Hypothalamus (tissue), 51 donors: Measurements from ENCODE around the gene LNX2.
A peak's percentile ranks its signal among the peaks of the same experiment; 100 is the strongest.
"Not testable (repeated sequence)": the region's sequence is repeated elsewhere in the genome, so short reads cannot be mapped to it uniquely, and the experiment has no call there.

Source experiments
- DNase-seq, 51 donors: peaks; one replicate each; lab custom pipeline; 2025; lab: John Stamatoyannopoulos, UW

LNX2 gene

DNA sequence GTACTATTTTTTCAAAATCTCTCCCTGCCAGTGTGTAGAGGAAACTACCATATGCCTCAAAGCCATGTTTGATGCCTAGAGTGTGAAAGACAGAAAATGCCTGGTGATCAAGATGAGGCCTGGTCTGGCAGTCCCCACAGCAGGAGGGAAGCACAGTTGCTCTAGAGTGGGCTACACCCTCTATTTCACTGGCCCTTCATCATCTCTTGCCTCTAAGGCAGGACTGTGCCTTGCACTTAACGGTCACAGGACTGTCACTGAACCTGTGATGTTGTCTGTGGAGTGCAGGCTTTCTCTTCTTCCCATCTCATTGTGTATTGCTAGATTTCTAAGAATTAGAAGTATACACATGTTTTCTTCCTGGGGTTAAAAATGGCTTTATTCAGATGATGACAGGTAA, 17.7 kb upstream of the LNX2 start:
- no peak for DNase-seq

DNA sequence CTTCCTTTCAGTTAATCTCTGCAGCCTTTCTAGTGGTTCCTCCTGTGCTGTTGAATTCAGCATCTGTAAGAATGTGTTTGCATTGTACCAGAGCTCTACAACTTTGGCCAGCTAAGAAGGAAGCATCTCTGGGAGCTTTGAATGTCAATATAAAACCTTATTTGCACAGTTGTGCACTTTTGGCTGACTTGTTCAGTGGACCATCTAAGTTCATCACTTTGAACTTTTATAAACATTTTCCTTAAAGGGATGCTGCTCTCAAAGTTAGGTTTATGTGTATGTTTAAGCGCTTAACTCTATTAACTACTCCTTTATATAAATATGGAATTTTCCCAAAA, 16.9 kb upstream of the LNX2 start:
- DNase-seq: no peak

- DNase-seq: no peak
These were observed 16.4 kb upstream of the LNX2 start for GRCh38 chr13:27636589-27637288.

DNA sequence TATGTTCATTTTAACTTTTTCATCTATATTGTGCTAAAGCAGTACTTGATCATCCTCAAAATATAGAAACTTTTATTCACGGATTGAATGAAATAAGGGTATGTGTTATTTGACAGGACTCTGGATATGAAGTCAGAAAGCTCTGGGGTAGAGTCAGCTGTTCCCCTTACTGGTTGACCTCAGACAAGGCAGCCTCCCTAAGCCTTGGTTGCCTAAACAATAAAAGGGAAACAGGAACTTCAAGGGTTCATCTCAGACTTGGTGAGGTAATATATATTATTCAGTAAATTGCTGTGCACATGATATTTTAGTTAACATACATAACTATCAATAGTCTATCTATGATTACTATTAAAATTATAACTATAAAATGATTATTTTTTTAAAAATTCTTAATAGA, 14.9 kb upstream of the LNX2 start:
- no peak for DNase-seq

GRCh38 chr13:27634791-27635190, 14.5 kb upstream of the LNX2 start:
- no peak for DNase-seq

GRCh38 chr13:27634231-27634630, 13.9 kb upstream of the LNX2 start:
- DNase-seq: no peak

GRCh38 chr13:27632648-27633047, 12.3 kb upstream of the LNX2 start:
- no peak for DNase-seq

- no peak for DNase-seq
These were observed 11.9 kb upstream of the LNX2 start for GRCh38 chr13:27632214-27632613.

GRCh38 chr13:27631665-27632064, 11.3 kb upstream of the LNX2 start:
- DNase-seq: no peak

GRCh38 chr13:27631156-27631555, 10.8 kb upstream of the LNX2 start:
- no peak for DNase-seq

- not testable (repeated sequence) for DNase-seq
These were observed 8.4 kb upstream of the LNX2 start for GRCh38 chr13:27628766-27629165.

DNA sequence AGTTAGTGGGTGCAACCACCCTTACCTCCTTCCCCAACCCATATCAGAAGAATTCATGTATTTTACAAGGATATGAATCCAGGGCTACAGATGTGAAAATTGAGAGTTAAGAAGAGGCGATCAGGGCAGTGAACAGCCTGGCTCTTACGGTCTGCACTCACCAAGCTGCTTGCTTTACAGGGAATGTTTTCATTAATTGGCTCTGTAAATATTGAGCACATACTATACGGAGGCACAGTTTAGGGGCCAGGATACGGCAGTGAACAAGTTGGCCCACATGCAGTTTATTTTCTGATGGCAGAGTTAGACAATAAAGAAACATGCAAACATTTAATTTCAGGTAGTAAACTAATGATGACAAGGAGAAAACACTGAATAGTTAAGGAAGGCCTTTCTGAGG, 7.8 kb upstream of the LNX2 start:
- DNase-seq: no peak

DNA sequence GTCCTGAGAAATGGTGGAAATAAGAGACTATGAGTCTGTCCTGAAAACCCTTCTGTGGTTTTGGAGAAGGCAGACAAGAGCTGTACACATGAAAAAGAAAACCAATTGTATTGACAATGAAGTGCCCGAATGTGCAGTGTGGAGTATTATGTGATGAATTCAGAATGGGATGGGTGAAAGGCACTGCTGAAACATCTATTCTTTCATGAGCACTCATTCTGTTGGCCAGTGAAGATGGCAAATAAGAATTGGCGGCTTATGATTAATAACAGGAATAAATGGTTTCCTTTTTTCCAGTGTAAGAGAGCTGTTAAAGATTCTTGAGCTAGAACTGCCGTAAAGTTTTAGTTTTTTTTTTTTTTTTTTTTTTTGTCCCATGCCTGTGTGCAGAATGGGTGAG, 7.1 kb upstream of the LNX2 start:
- no peak for DNase-seq

DNA sequence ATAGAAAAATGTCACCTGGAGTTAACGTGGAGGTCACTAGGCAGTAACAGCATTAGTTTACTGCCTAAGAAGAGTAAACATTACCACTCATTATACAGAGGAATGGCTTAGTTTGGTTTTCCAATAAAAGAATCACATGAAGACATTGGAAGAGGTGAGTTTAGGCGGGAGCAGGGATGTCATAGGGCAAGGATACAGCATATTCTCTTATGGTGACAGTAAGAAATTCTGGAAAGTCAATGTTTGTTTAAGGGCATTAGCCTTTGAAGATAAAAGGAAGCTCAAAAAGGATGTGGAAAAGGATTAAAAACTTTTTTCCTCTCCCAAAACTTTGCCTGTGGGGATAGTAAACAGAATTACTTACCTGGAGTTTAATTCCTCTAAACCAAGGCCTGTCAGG, 5.5 kb upstream of the LNX2 start:
- no peak for DNase-seq

GRCh38 chr13:27624071-27624470, 3.7 kb upstream of the LNX2 start:
- no peak for DNase-seq

GRCh38 chr13:27622881-27623280, 2.6 kb upstream of the LNX2 start:
- DNase-seq: peak in 2 of 51 donors; percentile 3 to 9

DNA sequence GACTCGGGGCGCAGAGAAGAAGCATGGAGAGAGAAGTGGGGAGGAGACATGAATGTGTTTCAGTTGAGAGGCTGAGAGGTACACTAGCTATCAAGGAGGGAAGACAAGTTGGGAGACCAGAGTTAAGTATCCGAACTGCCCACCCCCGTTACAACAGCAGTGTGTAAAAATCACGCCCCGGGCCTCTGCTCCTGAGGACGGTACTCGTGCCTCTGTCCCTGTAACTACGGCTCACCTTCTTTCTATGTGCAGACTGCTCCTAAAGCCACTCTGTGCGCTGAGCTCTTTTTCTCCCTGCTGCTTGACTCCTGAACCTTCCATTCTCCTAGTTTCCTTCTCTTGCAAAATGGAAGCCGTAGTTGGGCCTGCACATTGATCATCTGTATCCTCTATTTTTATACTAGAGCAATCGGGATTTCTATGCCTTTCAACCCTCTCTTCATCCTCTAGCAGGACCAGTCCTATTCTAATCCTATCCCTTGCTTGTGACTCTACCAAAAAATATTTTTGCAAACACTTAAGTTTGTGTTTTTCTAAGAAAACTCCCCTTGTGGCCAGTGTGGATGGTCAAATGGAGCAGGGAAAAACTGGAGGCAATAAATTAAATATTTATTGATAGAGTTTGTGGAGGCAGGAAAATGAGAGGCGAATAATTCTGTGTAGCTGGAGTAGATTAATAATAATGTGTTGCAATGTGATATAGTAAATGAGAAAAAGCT, 1.9 kb upstream of the LNX2 start:
- peak in 3 of 51 donors; percentile 21 to 39 (median 31) for DNase-seq

- DNase-seq: peak; percentile 20 to 83 (median 58)
These were observed 1.2 kb upstream of the LNX2 start, which contains the start of gene POLR1D for GRCh38 chr13:27621366-27622101. Gene POLR1D, plus strand, starts transcription at chr13:27621892. Its CDS starts 92 bp downstream, at chr13:27621984.

DNA sequence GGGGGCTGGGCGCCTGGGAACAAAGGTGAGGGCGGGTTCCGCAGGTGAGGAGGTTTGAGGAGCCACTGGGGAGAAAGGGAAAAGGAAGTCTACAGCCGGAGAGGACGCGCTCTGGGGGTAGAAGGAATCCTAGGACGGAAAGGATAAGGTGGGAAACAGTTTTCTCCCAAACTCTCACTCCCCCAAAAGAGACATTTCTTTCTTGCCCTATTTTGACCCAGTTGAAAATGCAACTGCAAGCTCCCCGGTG, 712 bp upstream of the LNX2 start:
- no peak for DNase-seq

- DNase-seq: peak in 24 of 51 donors; percentile 11 to 80 (median 52)
These were observed 477 bp downstream of the LNX2 start for GRCh38 chr13:27619728-27620376.

GRCh38 chr13:27619093-27619727, 1.1 kb downstream of the LNX2 start:
- no peak for DNase-seq
